ENCODE measurements around the gene SLC9A1. TPM values are rescaled to one million over a fixed set of nuclear protein-coding genes. Genes with fewer than 3 reads are reported as not detected.
A peak's percentile ranks its signal among the peaks of the same experiment; 100 is the strongest.

Gene SLC9A1
- total RNA-seq, 1 experiment from 2014 or later, result 25.2 TPM

GRCh38 chr1:27166351-27166802 is 11.5 kb upstream of the SLC9A1 start:
- CTCF ChIA-PET, result no interaction called here
- peaks cover 7% of the 10 kb centered on the region for H3F3A ChIP-seq (ENCODE audit: low read length, unreplicated experiment)
- H3K27ac ChIP-seq (ENCODE audit: low read length), result peak overlapping the region; percentile 63
- no peaks in the 10 kb centered on the region for H3K79me2 ChIP-seq (ENCODE audit: low read length)
- no peak for TF ChIP-seq EZH2phosphoT487 (IDR thresholded peaks at IDR 0.05; ENCODE audit: borderline replicate concordance, low read length)
- no peak for TF ChIP-seq CTCF (conservative IDR thresholded peaks at IDR 0.05; ENCODE audit: low read depth, low read length)
- TF ChIP-seq EZH2 (IDR thresholded peaks at IDR 0.05; ENCODE audit: low read length, unreplicated experiment), result no peak
- peaks cover 24% of the 10 kb centered on the region for H3K4me1 ChIP-seq (ENCODE audit: insufficient read depth, low read length)
- BruUV-seq (replicated peaks), result no TSS peak
- intact Hi-C loops (cut with micrococcal nuclease), result no loop called here
- no peak overlapping the region for H2AFZ ChIP-seq (ENCODE audit: low read length)
- H3K9me2 ChIP-seq (replicated peaks; ENCODE audit: low read length), result no peaks in the 10 kb centered on the region
- no peak overlapping the region for H3K4me3 ChIP-seq (ENCODE audit: low read length)
- H3K9ac ChIP-seq (ENCODE audit: low read length), result no peak overlapping the region
- peak overlapping the region; percentile 6 for H3K4me2 ChIP-seq (ENCODE audit: low read length)
- H3K36me3 ChIP-seq (ENCODE audit: low read depth, low read length), result no peaks in the 10 kb centered on the region
- H3K9me3 ChIP-seq (ENCODE audit: low read length), result no peaks in the 10 kb centered on the region
- DNase-seq (peak; percentile 81), ATAC-seq (peak; percentile 59)
- H3K27me3 ChIP-seq (ENCODE audit: low read length), result no peaks in the 10 kb centered on the region
- no peaks in the 10 kb centered on the region for H4K20me1 ChIP-seq (ENCODE audit: low read length)
- POLR2A ChIA-PET (ENCODE audit: unreplicated experiment), result interaction anchor here (0.6 kb wide), 1 partner anchor 505 kb away, joined by 3 read pairs; the partner anchor contains the start of gene IFI6

GRCh38 chr1:27163093-27163492 is 8.2 kb upstream of the SLC9A1 start:
- Histone ChIP-seq H3K27ac (ENCODE audit: low read length) (peak overlapping the region; percentile 83), H4K20me1 (ENCODE audit: low read length) (no peaks in the 10 kb centered on the region), H3K27me3 (ENCODE audit: low read length) (no peaks in the 10 kb centered on the region), H3F3A (ENCODE audit: low read length, unreplicated experiment) (peaks cover 7% of the 10 kb centered on the region), H3K79me2 (ENCODE audit: low read length) (no peaks in the 10 kb centered on the region), H3K36me3 (ENCODE audit: low read depth, low read length) (no peaks in the 10 kb centered on the region), H3K4me1 (ENCODE audit: insufficient read depth, low read length) (peaks cover 24% of the 10 kb centered on the region), H3K4me3 (ENCODE audit: low read length) (no peak overlapping the region), H2AFZ (ENCODE audit: low read length) (no peak overlapping the region), H3K9ac (ENCODE audit: low read length) (peak overlapping the region; percentile 24; the same call in 1 of the 2 replicates), H3K4me2 (ENCODE audit: low read length) (peak overlapping the region; percentile 32), H3K9me2 (replicated peaks; ENCODE audit: low read length) (no peaks in the 10 kb centered on the region), H3K9me3 (ENCODE audit: low read length) (no peaks in the 10 kb centered on the region)
- POLR2A ChIA-PET (ENCODE audit: unreplicated experiment), result interaction anchor here (0.6 to 1.1 kb wide), 4 partner anchors 8 to 40 kb away, joined by 3 to 26 read pairs (median 17); partner anchors contain the start of gene SLC9A1
- DNase-seq, result peak; percentile 96
- ATAC-seq, result peak; percentile 95
- BruUV-seq (replicated peaks), result no TSS peak
- CTCF ChIA-PET, result interaction anchor here (0.6 to 1.3 kb wide), 8 partner anchors 9 to 169 kb away, joined by 3 to 23 read pairs (median 8); partner anchors contain the start of gene SLC9A1
- TF ChIP-seq EZH2phosphoT487 (IDR thresholded peaks at IDR 0.05; ENCODE audit: borderline replicate concordance, low read length) (no peak), EZH2 (IDR thresholded peaks at IDR 0.05; ENCODE audit: low read length, unreplicated experiment) (no peak), CTCF (conservative IDR thresholded peaks at IDR 0.05; ENCODE audit: low read depth, low read length) (no peak)
- intact Hi-C loops (cut with micrococcal nuclease), result no loop called here

GRCh38 chr1:27162090-27162489 is 7.2 kb upstream of the SLC9A1 start:
- Histone ChIP-seq H3K79me2 (ENCODE audit: low read length) (no peaks in the 10 kb centered on the region), H3K4me2 (ENCODE audit: low read length) (no peak overlapping the region), H3F3A (ENCODE audit: low read length, unreplicated experiment) (peaks cover 7% of the 10 kb centered on the region), H3K9ac (ENCODE audit: low read length) (no peak overlapping the region), H3K9me3 (ENCODE audit: low read length) (no peaks in the 10 kb centered on the region), H3K4me1 (ENCODE audit: insufficient read depth, low read length) (peaks cover 22% of the 10 kb centered on the region), H3K9me2 (replicated peaks; ENCODE audit: low read length) (no peaks in the 10 kb centered on the region), H3K27me3 (ENCODE audit: low read length) (no peaks in the 10 kb centered on the region), H3K27ac (ENCODE audit: low read length) (peak overlapping the region; percentile 56), H2AFZ (ENCODE audit: low read length) (no peak overlapping the region), H3K4me3 (ENCODE audit: low read length) (no peak overlapping the region), H4K20me1 (ENCODE audit: low read length) (no peaks in the 10 kb centered on the region), H3K36me3 (ENCODE audit: low read depth, low read length) (no peaks in the 10 kb centered on the region)
- DNase-seq (no peak), ATAC-seq (no peak)
- no TSS peak for BruUV-seq (replicated peaks)
- intact Hi-C loops (cut with micrococcal nuclease), result no loop called here
- ChIA-PET CTCF (no interaction called here), POLR2A (ENCODE audit: unreplicated experiment) (no interaction called here)
- TF ChIP-seq CTCF (conservative IDR thresholded peaks at IDR 0.05; ENCODE audit: low read depth, low read length) (no peak), EZH2 (IDR thresholded peaks at IDR 0.05; ENCODE audit: low read length, unreplicated experiment) (no peak), EZH2phosphoT487 (IDR thresholded peaks at IDR 0.05; ENCODE audit: borderline replicate concordance, low read length) (no peak)

Data from PC-3 (cell line).